ENCODE measurements around the gene PRKG1.

The PRKG1 gene

DNA sequence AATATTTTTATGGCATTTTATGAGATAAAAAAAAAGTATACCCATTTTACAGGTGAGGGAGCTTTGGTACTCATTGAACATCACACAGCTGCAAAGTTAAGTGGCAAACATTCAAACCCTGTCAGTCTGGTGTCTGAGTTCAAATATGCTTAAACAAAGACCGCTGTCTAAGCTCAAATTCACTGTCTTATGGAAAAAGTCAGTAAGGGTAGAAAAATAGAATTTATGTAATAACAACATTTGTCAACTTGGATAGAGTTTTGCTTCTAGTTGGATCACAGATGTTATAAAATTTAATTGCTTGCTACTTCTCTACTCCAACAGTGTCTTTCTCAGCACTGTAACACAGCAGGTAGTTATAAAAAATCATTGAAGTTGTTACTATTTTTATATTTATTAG, 786.8 kb downstream of the PRKG1 start:
- no peak for DNase-seq (ENCODE audit: low read depth in 2 of 3, low spot score in 2 of 3)

GRCh38 chr10:51861731-51862130, 787.4 kb downstream of the PRKG1 start:
- no peak for DNase-seq (ENCODE audit: low read depth in 2 of 3, low spot score in 2 of 3)

- DNase-seq (ENCODE audit: low read depth in 2 of 3, low spot score in 2 of 3), result no peak
Observed at GRCh38 chr10:51862149-51862548, 787.9 kb downstream of the PRKG1 start.

DNA sequence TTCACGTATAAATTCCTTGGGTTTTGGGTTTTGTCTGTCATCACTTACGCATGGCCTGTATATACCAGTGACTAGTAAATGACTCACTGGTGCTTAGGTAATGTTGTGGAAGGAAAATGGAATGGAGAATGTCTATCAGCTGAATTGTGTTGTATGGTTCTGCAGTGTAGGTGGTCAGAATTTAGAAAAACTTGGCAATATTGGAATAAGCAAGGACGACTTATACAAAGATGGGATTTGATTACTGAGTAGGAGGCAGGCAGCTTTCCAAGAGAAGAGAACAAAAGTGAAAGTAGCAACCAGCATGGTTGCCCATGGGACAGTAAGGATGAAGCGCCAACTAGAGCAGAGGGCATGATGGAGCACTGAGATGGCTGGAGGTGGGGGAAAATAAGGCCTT, 793.7 kb downstream of the PRKG1 start:
- no peak for DNase-seq (ENCODE audit: low read depth in 2 of 3, low spot score in 2 of 3)

DNA sequence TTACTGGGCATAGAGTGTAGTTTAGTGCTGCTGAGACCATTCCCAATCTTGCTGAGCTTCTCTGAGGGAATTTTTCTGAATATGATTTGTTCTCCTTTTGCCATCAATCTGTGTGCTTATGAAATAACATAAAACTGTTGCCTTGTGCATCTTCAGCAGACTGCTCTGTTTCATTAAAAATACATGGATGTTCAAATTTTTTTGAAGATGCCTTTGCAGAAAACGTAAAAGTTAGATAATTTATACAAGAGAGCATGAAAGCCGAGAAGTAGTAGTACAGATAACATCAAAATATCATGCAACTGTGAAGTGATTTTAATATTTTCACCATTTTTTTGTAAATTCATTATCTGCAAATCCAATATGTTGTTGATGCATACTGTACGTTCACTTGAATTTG, 799.8 kb downstream of the PRKG1 start:
- DNase-seq (ENCODE audit: low read depth in 2 of 3, low spot score in 2 of 3), result no peak

- DNase-seq (ENCODE audit: low read depth in 2 of 3, low spot score in 2 of 3), result no peak
Observed at GRCh38 chr10:51875610-51876009, 801.3 kb downstream of the PRKG1 start.

DNA sequence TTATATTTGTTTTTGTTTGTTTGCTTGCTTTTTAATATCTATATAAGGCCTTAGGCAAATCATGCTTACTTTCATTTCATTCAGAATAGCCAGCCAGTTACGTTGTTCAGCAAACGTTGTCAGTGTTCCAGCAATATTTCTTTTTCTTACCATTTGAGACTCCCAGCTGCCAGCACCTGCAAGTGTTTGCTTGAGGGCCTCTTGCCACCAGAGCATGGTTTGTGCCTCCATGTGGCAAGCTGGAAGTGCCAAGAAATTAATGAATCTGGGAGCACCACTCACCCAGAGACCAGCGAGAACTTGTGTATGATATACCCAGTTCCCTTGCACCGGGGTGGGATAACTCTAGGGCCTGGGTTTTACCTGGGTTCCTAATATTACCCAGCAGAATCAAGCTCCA, 802.2 kb downstream of the PRKG1 start:
- DNase-seq (ENCODE audit: low read depth in 2 of 3, low spot score in 2 of 3), result no peak

- DNase-seq (ENCODE audit: low read depth in 2 of 3, low spot score in 2 of 3), result no peak
Observed at GRCh38 chr10:51876979-51877378, 802.7 kb downstream of the PRKG1 start.

DNA sequence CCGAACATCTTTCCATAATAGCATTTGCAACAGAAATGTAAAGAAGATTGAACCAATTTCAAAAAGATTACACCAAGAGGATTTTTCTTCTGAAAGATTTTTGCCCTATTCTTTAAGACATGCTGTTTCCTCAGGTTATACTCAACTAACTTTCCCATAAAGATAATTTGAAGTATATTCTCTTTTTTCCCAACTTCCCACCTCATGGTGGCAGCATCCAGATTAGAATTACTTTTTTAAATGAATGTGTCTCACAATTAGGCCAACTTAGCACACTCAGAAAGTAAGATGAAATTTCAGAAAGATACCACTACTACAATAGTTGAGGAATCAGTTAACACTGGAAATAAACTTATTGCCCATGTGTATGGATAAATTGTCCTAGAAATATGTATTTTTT, 803.3 kb downstream of the PRKG1 start:
- DNase-seq (ENCODE audit: low read depth in 2 of 3, low spot score in 2 of 3), result no peak

- no peak for DNase-seq (ENCODE audit: low read depth in 2 of 3, low spot score in 2 of 3)
Observed at GRCh38 chr10:51878695-51879094, 804.4 kb downstream of the PRKG1 start.

- no peak for DNase-seq (ENCODE audit: low read depth in 2 of 3, low spot score in 2 of 3)
Observed at GRCh38 chr10:51879238-51879637, 805.0 kb downstream of the PRKG1 start.

DNA sequence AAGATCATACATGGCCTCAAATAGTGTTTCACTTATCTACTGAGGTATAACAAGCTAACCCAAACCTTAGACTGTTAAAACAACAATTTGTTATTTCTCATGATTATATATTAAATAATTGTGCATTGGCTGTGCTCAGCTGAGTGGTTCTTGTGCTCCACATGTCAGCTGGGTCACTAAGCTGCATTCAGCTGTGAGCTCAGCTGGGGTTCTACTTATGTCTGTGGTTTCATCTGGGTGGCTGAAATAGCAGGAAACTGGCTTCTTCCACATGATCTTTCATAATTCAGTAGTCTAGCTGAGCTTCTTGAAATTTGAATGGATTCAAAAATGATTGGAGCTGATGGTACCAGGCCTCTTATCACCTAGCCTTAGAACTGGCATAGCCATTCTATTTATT, 806.9 kb downstream of the PRKG1 start:
- DNase-seq (ENCODE audit: low read depth in 2 of 3, low spot score in 2 of 3), result no peak

DNA sequence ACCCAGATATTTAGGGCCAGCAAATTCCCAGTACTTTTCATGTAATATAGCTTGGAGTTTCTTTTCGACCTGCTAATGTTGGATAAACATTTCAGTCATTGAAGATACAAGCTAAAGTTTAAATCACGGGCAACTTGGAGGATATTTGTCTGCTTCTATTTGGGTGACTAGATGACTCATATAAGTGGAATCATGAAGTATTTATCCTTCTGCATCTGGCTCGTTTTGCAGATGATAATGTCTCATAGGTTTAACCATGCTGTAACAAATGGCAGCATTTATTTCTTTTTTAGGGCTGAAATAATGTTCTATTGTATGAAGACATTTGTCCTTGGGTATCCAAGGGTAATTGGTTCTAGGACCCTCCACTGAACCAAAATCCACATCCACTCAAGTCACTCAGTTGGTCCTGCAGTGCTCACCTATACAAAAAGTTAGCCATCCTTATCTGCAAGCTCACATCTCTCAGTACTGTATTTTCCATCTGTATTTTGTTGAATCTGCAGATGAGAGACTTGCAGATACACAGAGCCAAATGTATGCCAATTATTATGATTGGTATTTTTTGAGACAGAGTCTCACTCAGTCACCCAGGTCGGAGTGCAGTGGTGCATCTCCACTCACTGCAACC, 812.3 kb downstream of the PRKG1 start:
- no peak for DNase-seq (ENCODE audit: low read depth in 2 of 3, low spot score in 2 of 3)

GRCh38 chr10:51888263-51888662, 814.0 kb downstream of the PRKG1 start:
- DNase-seq (ENCODE audit: low read depth in 2 of 3, low spot score in 2 of 3), result no peak

GRCh38 chr10:51892313-51892712, 818.0 kb downstream of the PRKG1 start:
- DNase-seq (ENCODE audit: low read depth in 2 of 3, low spot score in 2 of 3), result no peak

GRCh38 chr10:51892965-51893658, 818.8 kb downstream of the PRKG1 start:
- no peak for DNase-seq (ENCODE audit: low read depth in 2 of 3, low spot score in 2 of 3)

- no peak for DNase-seq (ENCODE audit: low read depth in 2 of 3, low spot score in 2 of 3)
Observed at GRCh38 chr10:51894771-51895578, 820.7 kb downstream of the PRKG1 start.

- no peak for DNase-seq (ENCODE audit: low read depth in 2 of 3, low spot score in 2 of 3)
Observed at GRCh38 chr10:51896849-51897248, 822.6 kb downstream of the PRKG1 start.

GRCh38 chr10:51897560-51897959, 823.3 kb downstream of the PRKG1 start:
- DNase-seq (ENCODE audit: low read depth in 2 of 3, low spot score in 2 of 3), result no peak

GRCh38 chr10:51900180-51900579, 825.9 kb downstream of the PRKG1 start:
- DNase-seq (ENCODE audit: low read depth in 2 of 3, low spot score in 2 of 3), result no peak

- DNase-seq (ENCODE audit: low read depth in 2 of 3, low spot score in 2 of 3), result no peak
Observed at GRCh38 chr10:51903675-51904074, 829.4 kb downstream of the PRKG1 start.

- DNase-seq (ENCODE audit: low read depth in 2 of 3, low spot score in 2 of 3), result no peak
Observed at GRCh38 chr10:51905032-51905431, 830.7 kb downstream of the PRKG1 start.
